Stimulated activated naive B cell treated with anti-CD40 and anti-IgM and Interleukin-4, amounts not matched to agents 10 μg/mL and 1 μg/mL and 100 μg/mL, for 72 hours (primary cell): ENCODE measurements around the gene MREG.

Experiments used
- ATAC-seq, 2 donors: fragments of 150-1000 bp; cut with Tn5 transposase; replicated peaks; 2 replicates each; pipeline ENCODE4 v1.10.0; 2021; ENCODE audit warnings: moderate library complexity in 1 of 2
- DNase-seq: peaks from one replicate; pipeline ENCODE4 v3.0.0; 2021
- H3K27ac Mint-ChIP-seq: one replicate; pipeline ENCODE4 v1.8.0; 2022; ENCODE audit warnings: mild to moderate bottlenecking, mixed read lengths
- H3K27me3 Mint-ChIP-seq, 2 donors: one replicate each; pipeline ENCODE4 v1.8.0; 2022; ENCODE audit warnings: mixed read lengths in 2 of 2
- H3K36me3 Mint-ChIP-seq, 2 donors: one replicate each; pipeline ENCODE4 v1.8.0; 2022; ENCODE audit warnings: mixed read lengths in 2 of 2, mild to moderate bottlenecking in 1 of 2
- H3K4me1 Mint-ChIP-seq, 2 donors: one replicate each; pipeline ENCODE4 v1.8.0; 2022; ENCODE audit warnings: mixed read lengths in 2 of 2, mild to moderate bottlenecking in 1 of 2
- H3K4me3 Mint-ChIP-seq, 2 donors: one replicate each; pipeline ENCODE4 v1.8.0; 2022; ENCODE audit warnings: mild to moderate bottlenecking in 2 of 2, mixed read lengths in 2 of 2, moderate library complexity in 1 of 2
- H3K9me3 Mint-ChIP-seq, 2 donors: one replicate each; pipeline ENCODE4 v1.8.0; 2022; ENCODE audit warnings: mixed read lengths in 2 of 2, mild to moderate bottlenecking in 1 of 2

The MREG gene

DNA sequence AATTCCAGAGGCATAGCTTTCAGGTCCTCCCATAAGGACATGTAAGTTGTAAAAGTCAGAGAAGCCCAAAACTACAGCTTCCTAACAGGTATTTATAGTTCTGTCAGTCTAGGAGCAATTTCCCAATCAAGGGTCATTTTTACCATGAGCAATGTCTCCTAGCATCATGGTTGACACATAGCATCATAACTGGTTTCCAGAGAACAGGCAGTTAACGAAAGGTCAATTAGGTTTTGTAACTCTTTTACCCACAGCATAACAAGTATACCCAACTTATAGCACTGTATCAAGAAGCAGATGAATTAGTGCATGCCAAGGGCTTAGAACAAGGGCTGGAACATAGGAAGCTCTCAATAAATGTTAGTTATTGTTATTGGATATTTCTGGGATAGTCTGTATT is 110.1 kb downstream of the MREG start:
- H3K9me3 Mint-ChIP-seq: no peaks in the 10 kb centered on the region
- H3K36me3 Mint-ChIP-seq: no peaks in the 10 kb centered on the region
- peaks cover 5 to 7% of the 10 kb centered on the region in 2 donors for H3K4me1 Mint-ChIP-seq
- no peak for ATAC-seq
- no peak overlapping the region for H3K4me3 Mint-ChIP-seq
- DNase-seq: no peak
- H3K27me3 Mint-ChIP-seq: peaks cover 0 to 17% of the 10 kb centered on the region in 2 donors
- H3K27ac Mint-ChIP-seq: no peak overlapping the region

GRCh38 chr2:215901796-215902195 is 111.6 kb downstream of the MREG start:
- peak overlapping the region; percentile 4 for H3K27ac Mint-ChIP-seq
- H3K4me1 Mint-ChIP-seq: peaks cover 5 to 7% of the 10 kb centered on the region in 2 donors
- H3K27me3 Mint-ChIP-seq: peaks cover 0 to 10% of the 10 kb centered on the region in 2 donors
- no peaks in the 10 kb centered on the region for H3K9me3 Mint-ChIP-seq
- DNase-seq (no peak), ATAC-seq (no peak)
- no peaks in the 10 kb centered on the region for H3K36me3 Mint-ChIP-seq
- H3K4me3 Mint-ChIP-seq: no peak overlapping the region

- ATAC-seq (peak; percentile 86 to 94), DNase-seq (peak; percentile 9)
- peaks cover 5 to 7% of the 10 kb centered on the region in 2 donors for H3K4me1 Mint-ChIP-seq
- no peak overlapping the region for H3K4me3 Mint-ChIP-seq
- H3K9me3 Mint-ChIP-seq: no peaks in the 10 kb centered on the region
- H3K36me3 Mint-ChIP-seq: no peaks in the 10 kb centered on the region
- H3K27ac Mint-ChIP-seq: peak overlapping the region; percentile 22
- H3K27me3 Mint-ChIP-seq: peaks cover 0 to 9% of the 10 kb centered on the region in 2 donors
These were observed 112.5 kb downstream of the MREG start for GRCh38 chr2:215900843-215901242.

DNA sequence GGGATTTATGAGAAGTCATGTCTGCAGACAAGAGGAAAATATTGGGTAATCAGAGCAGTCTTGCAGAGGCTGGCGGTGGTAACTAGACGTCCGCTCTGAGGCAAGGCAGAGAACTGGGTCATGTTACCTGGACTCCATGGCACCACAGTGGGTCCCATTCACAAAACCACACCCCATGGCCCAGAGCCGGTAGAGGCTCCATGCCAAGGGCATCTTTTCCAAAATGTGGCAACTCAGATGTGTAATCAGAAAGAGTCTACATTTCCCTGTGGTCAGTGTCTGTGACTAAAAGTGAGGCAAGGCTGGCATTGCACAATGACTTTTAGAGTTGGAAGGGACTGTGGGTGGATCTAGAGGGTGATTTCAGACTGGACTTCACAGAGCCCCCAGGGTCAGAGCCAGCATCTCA is 113.1 kb downstream of the MREG start:
- H3K4me1 Mint-ChIP-seq: peaks cover 5 to 7% of the 10 kb centered on the region in 2 donors
- no peaks in the 10 kb centered on the region for H3K36me3 Mint-ChIP-seq
- H3K27ac Mint-ChIP-seq: no peak overlapping the region
- H3K4me3 Mint-ChIP-seq: no peak overlapping the region
- no peaks in the 10 kb centered on the region for H3K9me3 Mint-ChIP-seq
- H3K27me3 Mint-ChIP-seq: peaks cover 0 to 9% of the 10 kb centered on the region in 2 donors
- ATAC-seq: no peak
- no peak for DNase-seq

GRCh38 chr2:215899141-215900074 is 113.9 kb downstream of the MREG start:
- DNase-seq (no peak), ATAC-seq (no peak)
- Mint-ChIP-seq H3K4me1 (peaks cover 5 to 7% of the 10 kb centered on the region in 2 donors), H3K9me3 (no peaks in the 10 kb centered on the region), H3K4me3 (no peak overlapping the region), H3K27me3 (peaks cover 0 to 9% of the 10 kb centered on the region in 2 donors), H3K36me3 (no peaks in the 10 kb centered on the region), H3K27ac (no peak overlapping the region)

DNA sequence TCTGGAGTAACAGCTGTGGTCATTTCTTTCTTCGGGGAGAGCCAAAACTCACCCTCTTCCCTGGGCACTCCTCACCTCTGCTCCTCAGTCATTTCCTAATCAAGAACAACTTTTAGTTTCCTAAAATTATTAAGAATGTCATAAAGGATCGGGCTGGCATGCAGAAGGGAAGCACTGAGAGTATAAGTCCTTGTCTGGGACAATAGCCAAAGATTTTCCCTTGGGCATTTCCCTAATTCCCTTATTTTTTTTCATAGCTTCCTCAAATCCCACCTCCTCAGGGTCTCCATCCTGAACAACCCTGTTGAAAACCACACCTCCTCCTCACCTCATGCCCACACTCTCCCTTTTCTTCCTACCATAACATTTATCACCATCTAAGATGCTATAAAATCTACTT is 115.0 kb downstream of the MREG start:
- Mint-ChIP-seq H3K27me3 (peaks cover 0 to 9% of the 10 kb centered on the region in 2 donors), H3K4me3 (no peak overlapping the region), H3K27ac (no peak overlapping the region), H3K9me3 (no peaks in the 10 kb centered on the region), H3K4me1 (peaks cover 5 to 7% of the 10 kb centered on the region in 2 donors), H3K36me3 (no peaks in the 10 kb centered on the region)
- ATAC-seq (no peak), DNase-seq (no peak)

GRCh38 chr2:215896921-215897320 is 116.4 kb downstream of the MREG start:
- H3K4me3 Mint-ChIP-seq: no peak overlapping the region
- peaks cover 0 to 6% of the 10 kb centered on the region in 2 donors for H3K27me3 Mint-ChIP-seq
- ATAC-seq: no peak
- no peak overlapping the region for H3K27ac Mint-ChIP-seq
- no peaks in the 10 kb centered on the region for H3K9me3 Mint-ChIP-seq
- H3K36me3 Mint-ChIP-seq: no peaks in the 10 kb centered on the region
- no peak for DNase-seq
- peaks cover 3 to 7% of the 10 kb centered on the region in 2 donors for H3K4me1 Mint-ChIP-seq

DNA sequence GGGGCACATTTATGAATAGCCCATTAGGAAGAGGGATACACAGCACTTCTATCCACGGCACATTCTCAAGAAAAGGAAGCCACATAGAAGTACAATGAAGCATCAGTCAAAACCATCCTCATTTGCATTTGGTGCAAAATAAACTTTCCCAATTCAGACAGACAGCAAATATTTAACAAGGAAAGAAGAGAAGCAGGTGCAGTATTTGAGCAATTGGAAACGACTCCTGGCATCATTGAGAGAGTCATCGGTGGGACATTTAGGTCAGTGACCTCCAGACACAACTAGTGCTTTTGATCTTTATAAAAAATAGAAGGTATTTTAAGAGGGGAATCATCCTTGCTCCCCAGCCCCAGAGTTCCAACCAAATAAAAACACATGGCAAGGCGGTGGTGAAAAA is 118.0 kb downstream of the MREG start:
- Mint-ChIP-seq H3K36me3 (no peaks in the 10 kb centered on the region), H3K4me3 (no peak overlapping the region), H3K27me3 (peaks cover 4 to 5% of the 10 kb centered on the region in 2 donors), H3K9me3 (no peaks in the 10 kb centered on the region), H3K27ac (no peak overlapping the region), H3K4me1 (no peaks in the 10 kb centered on the region)
- ATAC-seq (no peak), DNase-seq (no peak)
